ENCODE measurements around the gene AGRN.
"Not testable (repeated sequence)": the region's sequence is repeated elsewhere in the genome, so short reads cannot be mapped to it uniquely, and the experiment has no call there.

AGRN gene

GRCh38 chr1:1053682-1054081, 33.8 kb downstream of the AGRN start:
- no peak for DNase-seq (ENCODE audit: low spot score)

GRCh38 chr1:1054099-1054700, 34.3 kb downstream of the AGRN start:
- DNase-seq (ENCODE audit: low spot score) = no peak

- DNase-seq (ENCODE audit: low spot score) = no peak
Measured at GRCh38 chr1:1054971-1055370, 35.1 kb downstream of the AGRN start.

- DNase-seq (ENCODE audit: low spot score) = no peak
Measured at GRCh38 chr1:1055841-1056736, 36.2 kb downstream of the AGRN start.

- DNase-seq (ENCODE audit: low spot score) = not testable (repeated sequence)
Measured at GRCh38 chr1:1057769-1058087, 37.8 kb downstream of the AGRN start.

GRCh38 chr1:1058088-1058905, 38.4 kb downstream of the AGRN start:
- DNase-seq (ENCODE audit: low spot score) = no peak

- no peak for DNase-seq (ENCODE audit: low spot score)
Measured at GRCh38 chr1:1058921-1059493, 39.1 kb downstream of the AGRN start.

- DNase-seq (ENCODE audit: low spot score) = peak; percentile 92
Measured at GRCh38 chr1:1059494-1060280, 39.8 kb downstream of the AGRN start.

GRCh38 chr1:1060281-1061000, 40.5 kb downstream of the AGRN start:
- DNase-seq (ENCODE audit: low spot score) = no peak

GRCh38 chr1:1061682-1062345, 41.9 kb downstream of the AGRN start:
- no peak for DNase-seq (ENCODE audit: low spot score)

- DNase-seq (ENCODE audit: low spot score) = no peak
Measured at GRCh38 chr1:1062348-1063163, 42.6 kb downstream of the AGRN start.

- no peak for DNase-seq (ENCODE audit: low spot score)
Measured at GRCh38 chr1:1063261-1063944, 43.5 kb downstream of the AGRN start.

- peak; percentile 88 for DNase-seq (ENCODE audit: low spot score)
Measured at GRCh38 chr1:1063945-1064831, 44.3 kb downstream of the AGRN start.

GRCh38 chr1:1065265-1065939, 45.5 kb downstream of the AGRN start:
- no peak for DNase-seq (ENCODE audit: low spot score)

- not testable (repeated sequence) for DNase-seq (ENCODE audit: low spot score)
Measured at GRCh38 chr1:1065940-1066304, 46.0 kb downstream of the AGRN start.

- DNase-seq (ENCODE audit: low spot score) = no peak
Measured at GRCh38 chr1:1066403-1067283, 46.7 kb downstream of the AGRN start.
